Ascending aorta (tissue), 2 donors: ENCODE results near the gene CLK4. TPM values are rescaled to one million over a fixed set of nuclear protein-coding genes. Genes with fewer than 3 reads are reported as not detected.
"Not testable (repeated sequence)": the region's sequence is repeated elsewhere in the genome, so short reads cannot be mapped to it uniquely, and the experiment has no call there.

Experiments used
- DNase-seq, 2 donors: peaks; one replicate each; pipeline ENCODE4 v3.0.0-alpha.2; 2019; ENCODE audit warnings: low spot score in 2 of 2
- H3K27ac ChIP-seq, 2 donors: fragments of 200-600 bp; sonication (generic); one replicate each; pipeline ENCODE4 v1.5.1; 2016 to 2017; ENCODE audit warnings: mild to moderate bottlenecking in 1 of 2
- H3K27me3 ChIP-seq: fragments of 200-600 bp; sonication (generic); one replicate; pipeline ENCODE4 v1.5.1; 2017
- H3K36me3 ChIP-seq, 2 donors: fragments of 200-600 bp; sonication (generic); one replicate each; pipeline ENCODE4 v1.5.1; 2016
- H3K4me1 ChIP-seq, 2 donors: fragments of 200-600 bp; sonication (generic); one replicate each; pipeline ENCODE4 v1.5.1; 2016 to 2017; ENCODE audit warnings: mild to moderate bottlenecking in 1 of 2
- H3K4me3 ChIP-seq, 2 donors: fragments of 200-600 bp; sonication (generic); one replicate each; pipeline ENCODE4 v1.5.1; 2016 to 2017; ENCODE audit warnings: mild to moderate bottlenecking in 1 of 2
- H3K9me3 ChIP-seq, 2 donors: fragments of 200-600 bp; sonication (generic); one replicate each; pipeline ENCODE4 v1.5.1; 2016
- intact Hi-C: fragments of 100-400 bp; cut with DNase I; formaldehyde crosslinking; loops from one replicate; pipeline ENCODE4 v1.15.1; 2023
- total RNA-seq: library from RNA; depleted of rRNA; stranded (reverse); fragments of >200 nt; gene quantifications from one replicate; pipeline ENCODE4 v1.1.0, GENCODE V29; 2016
- TF ChIP-seq, protein P1 (sequence below), 3 experiments: fragments of 200-600 bp in 2 of 3; fragments of 450-650 bp in 1 of 3; sonication (generic) in 2 of 3; IDR thresholded peaks; one replicate each; pipeline ENCODE4 v1.5.1; 2016 to 2019; ENCODE audit warnings: antibody characterized with exemption in 3 of 3, mild to moderate bottlenecking in 1 of 3, moderate library complexity in 1 of 3

CLK4 gene
- total RNA-seq, 1 donor from 2014 or later = 17.6 TPM

GRCh38 chr5:178586396-178586795 lies 40.5 kb downstream of the CLK4 start:
- TF ChIP-seq, protein P1, sequence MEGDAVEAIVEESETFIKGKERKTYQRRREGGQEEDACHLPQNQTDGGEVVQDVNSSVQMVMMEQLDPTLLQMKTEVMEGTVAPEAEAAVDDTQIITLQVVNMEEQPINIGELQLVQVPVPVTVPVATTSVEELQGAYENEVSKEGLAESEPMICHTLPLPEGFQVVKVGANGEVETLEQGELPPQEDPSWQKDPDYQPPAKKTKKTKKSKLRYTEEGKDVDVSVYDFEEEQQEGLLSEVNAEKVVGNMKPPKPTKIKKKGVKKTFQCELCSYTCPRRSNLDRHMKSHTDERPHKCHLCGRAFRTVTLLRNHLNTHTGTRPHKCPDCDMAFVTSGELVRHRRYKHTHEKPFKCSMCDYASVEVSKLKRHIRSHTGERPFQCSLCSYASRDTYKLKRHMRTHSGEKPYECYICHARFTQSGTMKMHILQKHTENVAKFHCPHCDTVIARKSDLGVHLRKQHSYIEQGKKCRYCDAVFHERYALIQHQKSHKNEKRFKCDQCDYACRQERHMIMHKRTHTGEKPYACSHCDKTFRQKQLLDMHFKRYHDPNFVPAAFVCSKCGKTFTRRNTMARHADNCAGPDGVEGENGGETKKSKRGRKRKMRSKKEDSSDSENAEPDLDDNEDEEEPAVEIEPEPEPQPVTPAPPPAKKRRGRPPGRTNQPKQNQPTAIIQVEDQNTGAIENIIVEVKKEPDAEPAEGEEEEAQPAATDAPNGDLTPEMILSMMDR (IDR thresholded peaks at IDR 0.05) = no peak
- no peaks in the 10 kb centered on the region for H3K27me3 ChIP-seq
- DNase-seq = no peak
- no peaks in the 10 kb centered on the region for H3K9me3 ChIP-seq
- intact Hi-C loops = no loop called here
- H3K36me3 ChIP-seq = no peaks in the 10 kb centered on the region
- no peak overlapping the region for H3K27ac ChIP-seq
- peaks cover 7 to 12% of the 10 kb centered on the region in 2 donors for H3K4me1 ChIP-seq
- H3K4me3 ChIP-seq = no peak overlapping the region

GRCh38 chr5:178585421-178585820 lies 41.4 kb downstream of the CLK4 start:
- H3K9me3 ChIP-seq, H3K27ac ChIP-seq, H3K27me3 ChIP-seq, H3K36me3 ChIP-seq, intact Hi-C loops, H3K4me1 ChIP-seq, H3K4me3 ChIP-seq: not testable (repeated sequence)
- DNase-seq = peak in 1 of 2 donors; percentile 82

DNA sequence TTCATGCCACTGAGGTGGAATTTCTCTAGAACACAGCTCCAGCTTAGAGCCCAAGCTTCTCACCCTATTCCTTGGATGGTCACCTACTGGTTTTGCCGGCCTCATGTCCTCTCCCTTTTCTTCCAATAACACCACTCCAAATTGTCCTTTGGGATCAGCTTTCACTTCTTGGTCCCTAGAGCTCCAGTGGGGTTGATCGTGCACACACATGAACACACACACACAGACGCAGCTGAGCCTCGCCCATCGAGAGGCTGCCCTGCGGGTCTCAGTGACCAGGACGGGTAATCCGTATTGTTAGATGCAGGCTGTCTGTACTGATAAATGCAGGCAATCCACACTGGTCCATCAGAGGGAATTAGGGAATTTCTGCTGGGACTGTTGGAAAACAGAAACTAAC lies 43.6 kb downstream of the CLK4 start:
- intact Hi-C loops = no loop called here
- DNase-seq = no peak
- no peaks in the 10 kb centered on the region for H3K36me3 ChIP-seq
- H3K4me1 ChIP-seq = no peaks in the 10 kb centered on the region
- no peak overlapping the region for H3K27ac ChIP-seq
- H3K9me3 ChIP-seq = no peaks in the 10 kb centered on the region
- TF ChIP-seq, protein P1 (IDR thresholded peaks at IDR 0.05) = no peak
- H3K4me3 ChIP-seq = no peak overlapping the region
- no peaks in the 10 kb centered on the region for H3K27me3 ChIP-seq

DNA sequence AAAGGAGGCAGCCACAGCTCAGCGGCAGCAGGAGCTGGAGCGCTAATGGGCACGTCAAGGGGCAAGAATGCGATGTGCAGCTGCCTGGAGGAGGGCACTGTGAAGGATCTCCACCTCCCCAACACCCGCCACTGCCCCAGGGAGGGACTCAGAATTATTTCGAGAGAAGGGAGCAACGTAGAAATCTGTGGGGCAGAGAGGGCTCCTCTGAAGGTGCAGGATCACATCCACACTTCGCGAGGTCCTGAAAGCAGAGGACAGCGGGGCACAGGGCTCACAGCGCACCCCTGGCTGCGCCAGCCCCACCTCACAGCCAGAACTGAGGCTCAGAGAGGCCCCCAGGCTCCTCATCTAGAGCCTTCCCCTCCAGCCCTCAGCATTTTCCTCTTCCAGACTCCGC lies 44.6 kb downstream of the CLK4 start:
- intact Hi-C loops = no loop called here
- Histone ChIP-seq H3K4me3 (no peak overlapping the region), H3K27me3 (no peaks in the 10 kb centered on the region), H3K4me1 (no peaks in the 10 kb centered on the region), H3K9me3 (no peaks in the 10 kb centered on the region), H3K36me3 (no peaks in the 10 kb centered on the region), H3K27ac (no peak overlapping the region)
- TF ChIP-seq, protein P1 (IDR thresholded peaks at IDR 0.05) = no peak
- no peak for DNase-seq

GRCh38 chr5:178581621-178582020 lies 45.2 kb downstream of the CLK4 start:
- Histone ChIP-seq H3K4me3 (no peak overlapping the region), H3K27ac (no peak overlapping the region), H3K27me3 (peaks cover 5% of the 10 kb centered on the region), H3K4me1 (peaks cover 0 to under 1% of the 10 kb centered on the region in 2 donors), H3K9me3 (no peaks in the 10 kb centered on the region), H3K36me3 (no peaks in the 10 kb centered on the region)
- intact Hi-C loops = no loop called here
- no peak for DNase-seq
- TF ChIP-seq, protein P1 (IDR thresholded peaks at IDR 0.05) = no peak

DNA sequence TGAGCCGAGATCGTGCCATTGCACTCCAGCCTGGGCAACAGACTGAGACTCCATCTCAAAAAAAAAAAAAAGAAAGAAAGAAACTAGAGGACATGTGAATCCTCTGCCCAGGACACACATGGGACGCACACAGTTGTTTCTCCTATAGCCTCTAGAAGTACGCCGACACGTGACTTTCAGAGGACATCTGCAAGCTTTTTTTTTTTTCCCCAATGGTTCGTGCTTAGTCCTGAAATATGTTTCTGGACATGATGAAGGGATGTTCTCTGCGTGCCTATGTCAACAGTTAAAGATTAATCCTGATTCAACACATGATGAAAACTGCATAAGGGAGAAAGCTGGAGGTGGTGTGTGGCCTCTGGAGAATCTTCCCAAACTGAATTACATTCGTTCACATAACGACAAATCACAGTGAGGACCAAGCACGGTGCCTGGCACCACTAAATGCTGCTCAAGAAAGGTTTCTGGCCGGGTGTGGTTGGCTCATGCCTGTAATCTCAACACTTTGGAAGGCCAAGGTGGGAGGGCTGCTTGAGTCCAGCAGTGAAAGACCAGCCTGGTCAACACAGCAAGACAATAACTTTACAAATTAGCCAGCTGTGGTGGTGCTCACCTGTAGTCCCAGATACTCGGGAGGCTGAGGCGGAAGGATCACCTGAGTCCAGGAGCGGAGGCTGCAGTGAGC lies 46.4 kb downstream of the CLK4 start:
- no peaks in the 10 kb centered on the region for H3K9me3 ChIP-seq
- no peak overlapping the region for H3K4me3 ChIP-seq
- H3K27ac ChIP-seq = no peak overlapping the region
- intact Hi-C loops = no loop called here
- TF ChIP-seq, protein P1 (IDR thresholded peaks at IDR 0.05) = no peak
- H3K4me1 ChIP-seq = peaks cover 0 to 3% of the 10 kb centered on the region in 2 donors
- peaks cover 5% of the 10 kb centered on the region for H3K27me3 ChIP-seq
- DNase-seq = no peak
- H3K36me3 ChIP-seq = no peaks in the 10 kb centered on the region
